Prostate gland (tissue), 2 donors: ENCODE data around the gene RNF126. TPM values are rescaled to one million over a fixed set of nuclear protein-coding genes. Genes with fewer than 3 reads are reported as not detected.

Experiments used
- DNase-seq: peaks from one replicate; pipeline ENCODE4 v3.0.0-alpha.2; 2019; ENCODE audit warnings: low spot score
- H3K27ac ChIP-seq, 2 donors: fragments of 200-600 bp; sonication (generic); 2 replicates each; pipeline ENCODE4 v1.5.1; 2017 to 2019
- H3K27me3 ChIP-seq: fragments of 200-600 bp; sonication (generic); replicated peaks from 2 replicates; pipeline ENCODE4 v1.5.1; 2019; ENCODE audit not compliant: insufficient read depth
- H3K36me3 ChIP-seq, 2 donors: fragments of 200-600 bp; sonication (generic); 1 replicate in 1 of 2; 2 replicates in 1 of 2; pipeline versions ENCODE4 v1.5.1 to v1.8.1; 2017 to 2019
- H3K4me1 ChIP-seq: fragments of 200-600 bp; sonication (generic); replicated peaks from 2 replicates; pipeline ENCODE4 v1.5.1; 2019
- H3K4me3 ChIP-seq, 2 donors: fragments of 200-600 bp; sonication (generic); 2 replicates each; pipeline ENCODE4 v1.5.1; 2017 to 2019
- H3K9me3 ChIP-seq: fragments of 200-600 bp; sonication (generic); 2 replicates; pipeline ENCODE4 v1.5.1; 2017
- CTCF ChIP-seq, 4 experiments: fragments of 200-600 bp in 2 of 4; fragments of 450-650 bp in 2 of 4; sonication (generic) in 2 of 4; IDR thresholded peaks; 1 replicate in 3 of 4; 2 replicates in 1 of 4; pipeline ENCODE4 v1.5.1; 2016 to 2019; ENCODE audit warnings: antibody characterized with exemption in 4 of 4, mild to moderate bottlenecking in 2 of 4, moderate library complexity in 2 of 4
- POLR2A ChIP-seq: fragments of 450-650 bp; IDR thresholded peaks from one replicate; pipeline ENCODE4 v1.6.1; 2016; ENCODE audit warnings: antibody characterized with exemption, mild to moderate bottlenecking
- POLR2AphosphoS5 ChIP-seq: sonication (generic); formaldehyde crosslinking; IDR thresholded peaks from one replicate; pipeline ENCODE4 v1.6.1; 2017; ENCODE audit warnings: antibody characterized with exemption
- WGBS: methylation state at CpG from one replicate; pipeline ENCODE4 v1.1.5; 2018; 5-methylcytosine and 5-hydroxymethylcytosine counted together
- intact Hi-C: fragments of 100-400 bp; cut with DNase I; formaldehyde crosslinking; loops from one replicate; pipeline ENCODE4 v1.14.2; 2022
- total RNA-seq, 2 donors: library from RNA; depleted of rRNA; stranded (reverse); fragments of >200 nt; gene quantifications; one replicate each; pipeline ENCODE4 v1.1.0, GENCODE V29; 2016

Gene RNF126
- total RNA-seq, 2 donors from 2014 or later: 70.7 to 109 TPM

GRCh38 chr19:602391-603301, 60.4 kb downstream of the RNF126 start:
- Histone ChIP-seq H3K27ac (no peak overlapping the region), H3K4me1 (no peaks in the 10 kb centered on the region), H3K36me3 (no peaks in the 10 kb centered on the region), H3K9me3 (no peaks in the 10 kb centered on the region), H3K27me3 (no peaks in the 10 kb centered on the region), H3K4me3 (no peak overlapping the region)
- no peak for DNase-seq
- WGBS: 79% methylated on average over 35 of the region's 35 CpGs
- TF ChIP-seq CTCF (IDR thresholded peaks at IDR 0.05): no peak
- TF ChIP-seq POLR2A: no peak
- TF ChIP-seq POLR2AphosphoS5: no peak
- intact Hi-C loops: no loop called here

GRCh38 chr19:601790-602189, 61.2 kb downstream of the RNF126 start:
- no peaks in the 10 kb centered on the region for H3K9me3 ChIP-seq
- H3K36me3 ChIP-seq: no peaks in the 10 kb centered on the region
- intact Hi-C loops: no loop called here
- 90% methylated on average over 25 of the region's 25 CpGs for WGBS
- H3K4me1 ChIP-seq: no peaks in the 10 kb centered on the region
- H3K27ac ChIP-seq: no peak overlapping the region
- DNase-seq: no peak
- H3K4me3 ChIP-seq: no peak overlapping the region
- H3K27me3 ChIP-seq: no peaks in the 10 kb centered on the region
- TF ChIP-seq CTCF (IDR thresholded peaks at IDR 0.05) (no peak), POLR2A (no peak), POLR2AphosphoS5 (no peak)

GRCh38 chr19:601310-601709, 61.7 kb downstream of the RNF126 start:
- TF ChIP-seq POLR2AphosphoS5 (no peak), CTCF (IDR thresholded peaks at IDR 0.05) (no peak), POLR2A (no peak)
- no peak for DNase-seq
- H3K4me3 ChIP-seq: no peak overlapping the region
- no peaks in the 10 kb centered on the region for H3K36me3 ChIP-seq
- H3K9me3 ChIP-seq: no peaks in the 10 kb centered on the region
- 88% methylated on average over 28 of the region's 28 CpGs for WGBS
- no peaks in the 10 kb centered on the region for H3K27me3 ChIP-seq
- H3K27ac ChIP-seq: no peak overlapping the region
- H3K4me1 ChIP-seq: no peaks in the 10 kb centered on the region
- intact Hi-C loops: no loop called here

Other genes with a start within 250 kb of the RNF126 start
- gene SHC2, start 202.2 kb downstream of the RNF126 start, total RNA-seq: 10 to 100 TPM; 52.2 to 83.4 TPM
- gene MADCAM1, start 166.7 kb downstream of the RNF126 start, total RNA-seq: under 1 TPM; 0.80 to 0.91 TPM
- 10 to 100 TPM; 90.0 to 94.9 TPM for gene TPGS1, start 155.7 kb downstream of the RNF126 start, total RNA-seq
- 100 to 1,000 TPM in 1 of 2 donors, 10 to 100 TPM in 1; 93.4 to 159 TPM for gene CDC34, start 131.5 kb downstream of the RNF126 start, total RNA-seq
- under 1 TPM in 1 of 2 donors, not detected in 1; 0.68 TPM for gene GZMM, start 119.2 kb downstream of the RNF126 start, total RNA-seq
- gene BSG, start 90.6 kb downstream of the RNF126 start, total RNA-seq: 1,000 to 10,000 TPM in 1 of 2 donors, 100 to 1,000 TPM in 1; 557 to 1,261 TPM
- gene HCN2, start 73.3 kb downstream of the RNF126 start, total RNA-seq: 1 to 10 TPM in 1 of 2 donors, under 1 TPM in 1; 0.14 to 8.5 TPM
- 100 to 1,000 TPM in 1 of 2 donors, 10 to 100 TPM in 1; 34.7 to 106 TPM for gene POLRMT, start 29.7 kb downstream of the RNF126 start, total RNA-seq
- gene FGF22, start 23.3 kb downstream of the RNF126 start, total RNA-seq: 1 to 10 TPM in 1 of 2 donors, not detected in 1; 4.4 TPM
- 100 to 1,000 TPM in 1 of 2 donors, 10 to 100 TPM in 1; 69.3 to 241 TPM for gene FSTL3, start 13.2 kb upstream of the RNF126 start, total RNA-seq
- gene PRSS57, start 32.2 kb upstream of the RNF126 start, total RNA-seq: 1 to 10 TPM in 1 of 2 donors, not detected in 1; 1.7 TPM
- gene PALM, start 45.7 kb upstream of the RNF126 start, total RNA-seq: 10 to 100 TPM; 40.9 to 58.7 TPM
- gene MISP, start 87.9 kb upstream of the RNF126 start, total RNA-seq: 1 to 10 TPM; 7.3 to 9.3 TPM
- gene PTBP1, start 134.2 kb upstream of the RNF126 start, total RNA-seq: 100 to 1,000 TPM; 153 to 222 TPM
- 10 to 100 TPM in 1 of 2 donors, under 1 TPM in 1; 0.27 to 20.3 TPM for gene PLPPR3, start 158.7 kb upstream of the RNF126 start, total RNA-seq
- gene AZU1, start 164.6 kb upstream of the RNF126 start, total RNA-seq: 1 to 10 TPM in 1 of 2 donors, not detected in 1; 6.9 TPM
- gene PRTN3, start 177.8 kb upstream of the RNF126 start, total RNA-seq: 1 to 10 TPM in 1 of 2 donors, not detected in 1; 2.6 TPM
- gene ELANE, start 189.1 kb upstream of the RNF126 start, total RNA-seq: 1 to 10 TPM in 1 of 2 donors, not detected in 1; 1.4 TPM
- 100 to 1,000 TPM in 1 of 2 donors, 10 to 100 TPM in 1; 92.2 to 167 TPM for gene CFD, start 196.4 kb upstream of the RNF126 start, total RNA-seq
- 100 to 1,000 TPM in 1 of 2 donors, 10 to 100 TPM in 1; 65.1 to 114 TPM for gene MED16, start 230.0 kb upstream of the RNF126 start, total RNA-seq
- not detected for gene RNU6-9, start 230.3 kb upstream of the RNF126 start, total RNA-seq